ENCODE results near the gene LRRC7.

GRCh38 chr1:69862906-69863305 is 295.2 kb downstream of the LRRC7 start:
- TF ChIP-seq POLR2A (IDR thresholded peaks at IDR 0.05) (no peak), CTCF (IDR thresholded peaks at IDR 0.05) (no peak)
